Prostate gland (tissue), 2 donors: ENCODE data around the gene BCAP29.

ENCODE experiments used
- CTCF ChIP-seq, 4 experiments: fragments of 200-600 bp in 2 of 4; fragments of 450-650 bp in 2 of 4; sonication (generic) in 2 of 4; IDR thresholded peaks; 1 replicate in 3 of 4; 2 replicates in 1 of 4; pipeline ENCODE4 v1.5.1; 2016 to 2019; ENCODE audit warnings: antibody characterized with exemption in 4 of 4, mild to moderate bottlenecking in 2 of 4, moderate library complexity in 2 of 4
- POLR2A ChIP-seq: fragments of 450-650 bp; IDR thresholded peaks from one replicate; pipeline ENCODE4 v1.6.1; 2016; ENCODE audit warnings: antibody characterized with exemption, mild to moderate bottlenecking
- POLR2AphosphoS5 ChIP-seq: sonication (generic); formaldehyde crosslinking; IDR thresholded peaks from one replicate; pipeline ENCODE4 v1.6.1; 2017; ENCODE audit warnings: antibody characterized with exemption

- TF ChIP-seq CTCF (IDR thresholded peaks at IDR 0.05) (no peak), POLR2A (no peak), POLR2AphosphoS5 (no peak)
Observed at GRCh38 chr7:107627002-107627401, 47.0 kb downstream of the BCAP29 start.
